ENCODE data around the gene ATOSB.

ATOSB gene

DNA sequence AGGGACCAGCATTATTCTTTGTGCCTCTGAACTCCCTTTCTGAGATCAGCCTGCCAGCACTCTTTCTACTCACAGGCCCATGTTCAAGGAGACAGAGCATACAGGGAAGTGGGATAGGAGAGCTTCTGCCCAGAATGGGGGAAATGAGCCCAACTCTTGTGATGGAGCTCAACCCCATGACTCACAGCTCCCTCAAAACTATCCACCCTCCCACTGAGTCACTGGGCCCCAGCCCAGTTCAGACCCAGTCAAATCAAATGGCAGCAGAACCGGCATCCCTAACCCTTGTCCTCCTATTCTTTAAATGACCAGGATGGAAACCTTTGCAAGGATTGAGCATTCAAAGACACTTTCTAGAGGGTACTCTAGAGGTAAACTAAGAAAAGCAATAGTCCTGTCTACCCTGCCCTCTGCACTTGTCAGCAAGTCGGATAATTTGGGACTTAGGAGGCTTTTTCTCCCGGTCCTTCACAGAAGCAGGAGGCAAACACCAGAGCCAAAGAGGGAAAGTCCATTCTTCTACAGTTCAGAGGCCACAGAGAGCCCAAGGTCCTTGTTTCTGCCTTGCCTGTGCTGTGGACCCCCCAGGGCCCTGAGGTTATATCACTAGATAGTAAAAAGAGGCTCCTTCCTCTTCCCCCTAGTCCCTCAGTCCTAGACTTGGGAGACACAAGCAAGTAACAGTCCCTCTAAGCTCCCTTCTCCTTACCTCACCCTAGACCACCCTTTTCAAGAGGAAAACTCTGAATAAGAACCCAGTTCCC lies 3.2 kb downstream of the ATOSB start:
- peak; percentile 34 for DNase-seq
- no peak for ATAC-seq

DNA sequence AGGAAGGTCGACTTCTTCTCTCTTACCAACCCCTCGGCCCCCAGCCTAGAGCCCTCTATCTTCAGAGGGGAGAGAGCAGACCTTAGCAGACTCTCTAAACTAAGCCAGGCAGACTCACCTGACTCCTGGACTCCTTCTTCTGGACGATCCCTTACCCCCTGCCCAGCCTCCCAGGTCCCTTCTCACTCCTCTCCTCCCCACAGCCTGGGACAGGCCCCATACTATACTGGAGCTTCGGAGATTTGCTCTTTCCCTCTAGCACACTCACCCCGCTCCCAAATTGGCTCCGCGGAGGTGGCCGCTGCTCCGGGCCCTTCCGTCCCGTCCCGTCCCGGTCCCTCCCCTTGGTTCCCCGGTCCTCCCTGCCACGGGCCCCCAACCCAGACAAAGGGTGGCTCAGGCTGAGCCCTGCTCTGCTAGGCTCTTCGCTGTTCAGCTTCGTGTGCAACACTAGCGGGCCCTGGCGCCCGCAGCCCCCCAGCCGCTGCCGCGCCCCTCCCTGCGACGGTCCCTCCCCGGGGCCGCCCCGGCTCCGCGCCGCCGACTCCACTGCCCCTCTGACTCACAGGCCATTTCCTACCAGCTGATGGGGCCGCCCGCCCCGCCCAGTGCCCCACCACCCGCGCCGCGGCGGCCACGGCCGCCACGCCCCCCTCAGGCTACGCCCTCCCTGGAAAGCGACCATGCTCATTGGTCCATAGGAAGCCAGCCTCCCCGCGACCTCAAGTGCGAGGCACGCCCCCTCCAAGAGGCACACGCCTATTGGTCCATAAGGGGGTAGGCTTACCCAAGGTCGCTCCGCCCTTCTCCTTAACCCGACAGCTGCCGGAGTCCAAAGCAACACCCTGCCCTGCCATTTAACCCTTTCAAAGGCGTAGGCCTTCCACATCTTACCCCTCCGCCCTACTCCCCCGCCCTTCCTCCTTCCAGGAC lies 4.4 kb downstream of the ATOSB start:
- ATAC-seq (peak; percentile 83), DNase-seq (peak; percentile 96)

DNA sequence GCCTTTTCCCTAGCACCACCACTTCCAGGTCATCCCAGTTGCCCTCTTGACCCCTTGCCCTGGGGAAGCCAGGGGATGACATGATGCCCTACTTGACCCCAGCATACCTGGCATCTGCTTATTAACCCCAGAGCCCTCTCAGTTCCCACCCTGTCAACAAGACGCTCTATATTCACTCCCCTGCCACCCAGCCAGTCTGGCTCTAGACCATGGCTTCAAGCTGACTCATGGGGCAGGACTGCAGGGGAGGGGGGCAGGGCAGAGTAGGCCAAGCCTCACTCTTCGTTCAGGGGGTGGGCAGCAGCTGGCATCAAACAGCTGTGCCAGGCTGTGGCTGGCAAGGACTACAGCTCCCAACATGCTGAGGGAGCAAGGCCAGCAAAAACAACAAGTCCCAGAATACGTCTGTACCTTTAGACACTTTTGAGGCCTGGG lies 5.3 kb downstream of the ATOSB start:
- ATAC-seq (no peak), DNase-seq (no peak)

DNA sequence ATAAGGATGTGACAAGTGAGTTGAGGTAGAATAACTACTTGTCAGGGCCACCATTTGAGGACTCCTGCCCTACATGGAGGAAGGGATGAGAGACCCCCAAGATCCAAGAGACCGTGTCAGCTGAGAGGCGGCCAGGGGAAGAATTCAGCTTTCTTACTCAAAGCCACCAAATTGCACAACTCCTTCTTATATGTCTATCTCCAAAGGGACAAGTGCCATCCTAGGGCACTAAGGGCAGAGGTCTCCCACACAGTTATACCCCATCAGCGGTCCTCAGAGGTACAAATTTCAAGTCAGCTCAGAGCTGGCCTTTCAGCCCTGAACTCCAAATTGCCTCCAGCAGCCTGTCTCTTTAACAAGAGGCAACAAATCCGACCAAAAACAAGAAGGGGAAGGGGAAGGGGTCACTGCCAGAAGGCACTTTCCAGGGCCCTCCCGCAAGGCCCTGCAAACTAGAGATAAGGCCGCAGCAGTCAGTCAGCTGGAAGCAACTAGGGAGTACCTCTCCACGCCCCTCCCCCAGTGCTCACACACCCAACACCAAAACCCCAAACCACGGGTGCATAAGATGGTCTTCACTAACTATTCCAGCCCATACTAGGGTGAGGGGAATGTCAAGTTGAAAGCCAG lies 6.6 kb downstream of the ATOSB start:
- DNase-seq: no peak

DNA sequence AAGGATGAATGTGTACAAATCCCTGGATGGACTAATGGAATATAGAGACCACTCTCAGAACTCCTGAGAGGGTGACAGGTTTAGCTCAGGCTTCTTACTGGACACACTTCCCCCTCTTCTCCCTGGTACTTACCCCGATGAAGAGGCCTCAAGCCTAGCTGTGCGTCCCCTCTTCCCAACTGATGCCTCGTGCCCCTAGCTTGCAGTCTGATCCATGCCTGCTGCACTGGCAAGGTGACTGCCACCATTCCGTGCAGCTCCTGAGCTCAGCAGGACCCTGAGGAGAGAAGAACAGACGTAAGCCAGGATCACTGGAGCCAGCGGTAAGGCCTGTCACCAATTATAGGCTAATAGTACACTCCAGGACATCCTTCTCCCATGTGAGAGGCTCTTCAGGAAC lies 7.2 kb downstream of the ATOSB start:
- DNase-seq (no peak), ATAC-seq (no peak)

More for the DNA sequence above, 6.6 kb downstream of the ATOSB start:
- no peak for ATAC-seq

DNA sequence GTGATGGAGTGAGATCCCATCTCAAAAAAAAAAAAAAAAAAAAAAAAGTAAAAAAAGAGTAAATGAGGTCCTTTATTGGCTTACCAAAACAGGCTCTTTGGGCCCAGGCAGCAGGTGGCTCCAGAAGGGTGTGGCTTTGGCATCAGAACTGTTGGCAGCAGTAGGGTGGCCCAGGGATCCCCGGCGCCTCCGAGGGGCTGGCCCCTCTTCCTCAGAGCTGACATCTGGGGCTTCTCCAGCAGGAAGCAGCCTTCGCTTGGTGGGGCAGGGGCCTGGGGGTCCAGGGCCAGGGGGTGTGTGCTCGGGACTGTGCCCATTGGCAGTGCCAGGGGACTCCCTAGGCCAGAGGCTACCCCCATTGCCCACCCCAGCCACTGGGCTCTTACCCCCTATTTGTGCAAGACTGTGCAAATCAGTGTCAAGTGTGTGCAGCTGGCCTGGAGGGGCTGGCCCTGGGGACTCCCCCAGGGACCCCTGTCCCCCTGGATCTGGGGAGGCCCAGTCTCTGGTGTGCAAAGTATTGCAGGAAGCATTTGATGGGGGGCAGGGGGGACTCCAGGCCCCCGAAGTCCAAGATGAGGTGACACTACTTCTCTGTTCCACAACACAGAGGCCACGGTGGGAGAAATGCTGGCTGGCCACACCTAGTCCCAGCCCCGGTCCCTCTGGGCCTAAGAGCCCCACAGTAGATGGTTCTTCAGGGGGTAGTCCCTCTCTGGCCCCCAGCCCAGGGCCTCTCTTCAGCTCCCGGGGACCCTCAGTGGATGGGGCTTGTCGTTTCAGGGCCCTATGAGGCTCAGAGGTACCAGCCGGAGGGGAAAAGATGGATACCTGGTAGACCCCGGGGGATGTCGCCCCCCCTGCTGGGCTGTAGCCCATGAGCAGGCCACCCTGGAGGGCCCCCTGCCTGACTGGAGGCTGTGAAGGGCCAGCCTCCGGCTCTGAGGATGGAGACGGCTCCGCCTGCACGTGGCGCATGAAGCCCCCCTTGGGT lies 8.1 kb downstream of the ATOSB start:
- DNase-seq (no peak), ATAC-seq (no peak)

DNA sequence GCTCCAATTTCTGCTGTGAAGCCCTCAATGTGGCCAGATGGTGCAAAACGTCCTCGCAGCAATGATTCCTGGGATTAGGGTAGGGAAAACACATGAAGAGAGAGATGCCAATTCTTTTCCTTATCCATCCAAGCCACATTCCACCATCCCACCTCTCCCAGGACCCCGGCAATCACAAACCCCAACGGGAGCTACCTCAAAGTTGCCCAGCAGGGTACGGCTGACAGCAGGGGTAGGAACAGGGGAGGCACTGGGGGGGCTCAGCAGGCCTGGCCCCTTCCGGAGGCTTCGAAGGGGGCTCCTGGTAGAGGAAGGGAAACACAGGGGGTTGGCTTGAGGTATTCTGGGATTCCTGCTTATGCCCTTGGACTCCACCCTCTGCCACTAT lies 9.3 kb downstream of the ATOSB start:
- no peak for ATAC-seq
- no peak for DNase-seq

DNA sequence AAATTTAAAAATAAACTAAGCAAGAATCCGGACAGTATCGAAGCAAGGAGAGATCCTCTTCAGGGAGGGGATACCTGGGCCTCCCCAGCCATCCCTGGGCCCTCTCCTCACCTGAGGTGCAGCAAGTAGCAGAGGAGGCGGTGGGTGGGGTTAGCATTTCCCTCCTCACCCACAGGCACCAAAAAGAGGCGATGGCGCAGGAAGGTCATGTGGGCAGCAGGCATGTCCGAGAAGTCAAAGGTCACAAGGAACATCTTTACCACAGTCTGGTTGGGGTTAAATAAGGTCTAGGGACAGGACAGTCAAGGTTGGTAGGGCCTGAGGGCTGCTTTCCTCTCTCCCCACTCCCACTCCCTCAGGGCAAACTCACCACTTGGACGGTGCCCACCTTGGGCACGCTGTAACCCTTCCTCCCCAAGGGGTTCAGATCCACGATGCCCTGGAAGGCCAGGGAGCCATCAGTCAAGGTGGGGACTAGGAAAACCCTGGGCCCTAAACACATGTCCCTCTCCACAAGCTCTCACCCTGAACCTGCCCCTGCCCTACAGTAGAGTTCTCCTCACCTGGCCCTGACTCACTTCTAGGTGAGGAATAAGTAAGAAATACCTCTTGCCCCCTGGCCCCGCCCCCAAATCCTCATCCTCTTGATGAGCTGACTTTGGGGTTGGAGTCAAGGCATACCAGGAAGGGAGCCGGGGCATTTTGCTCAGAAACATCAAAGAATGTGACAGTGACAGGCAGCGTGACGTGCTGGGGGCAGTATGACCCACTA lies 9.9 kb downstream of the ATOSB start:
- no peak for DNase-seq

DNA sequence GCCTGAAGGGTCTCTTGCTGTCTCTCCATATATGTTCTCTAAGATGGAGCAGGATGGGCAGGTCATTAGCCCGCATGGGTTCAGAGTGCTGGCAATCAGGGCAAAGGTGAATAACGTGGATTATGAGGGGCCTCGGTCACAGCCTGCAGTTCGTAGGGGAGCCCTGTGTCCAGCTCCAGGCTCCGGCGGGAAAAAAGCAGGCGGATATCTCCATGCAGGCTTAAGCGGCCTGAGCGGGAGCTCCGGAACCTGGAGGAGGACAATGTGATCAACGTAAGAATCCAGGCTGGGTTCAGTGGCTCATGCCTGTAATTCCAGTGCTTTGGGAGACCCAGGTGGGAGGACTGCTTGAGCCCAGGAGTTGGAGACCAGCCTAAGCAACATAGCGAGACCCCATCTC lies 10.5 kb downstream of the ATOSB start:
- DNase-seq: no peak
- no peak for ATAC-seq

More for the DNA sequence above, 9.9 kb downstream of the ATOSB start:
- no peak for ATAC-seq

DNA sequence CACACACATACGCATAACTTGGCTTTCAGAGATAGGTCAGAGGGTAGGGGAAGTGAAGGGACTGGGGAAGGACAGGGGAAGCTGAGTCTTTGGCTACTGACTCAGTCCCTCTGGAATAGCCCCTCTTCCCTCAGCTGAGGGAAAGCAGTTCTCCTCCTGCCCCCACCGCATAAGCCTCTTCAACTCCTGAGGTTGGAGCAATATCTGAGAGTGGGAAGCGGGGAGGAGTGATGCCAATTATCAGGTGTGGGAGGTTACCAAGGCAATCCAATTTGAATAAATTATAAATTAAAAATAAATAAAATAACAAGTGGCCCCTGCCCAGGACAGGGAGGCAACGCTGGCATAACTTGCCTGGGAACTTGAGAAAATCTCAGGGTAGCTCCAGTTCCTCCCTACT lies 11.1 kb downstream of the ATOSB start:
- ATAC-seq: no peak
- DNase-seq: no peak

DNA sequence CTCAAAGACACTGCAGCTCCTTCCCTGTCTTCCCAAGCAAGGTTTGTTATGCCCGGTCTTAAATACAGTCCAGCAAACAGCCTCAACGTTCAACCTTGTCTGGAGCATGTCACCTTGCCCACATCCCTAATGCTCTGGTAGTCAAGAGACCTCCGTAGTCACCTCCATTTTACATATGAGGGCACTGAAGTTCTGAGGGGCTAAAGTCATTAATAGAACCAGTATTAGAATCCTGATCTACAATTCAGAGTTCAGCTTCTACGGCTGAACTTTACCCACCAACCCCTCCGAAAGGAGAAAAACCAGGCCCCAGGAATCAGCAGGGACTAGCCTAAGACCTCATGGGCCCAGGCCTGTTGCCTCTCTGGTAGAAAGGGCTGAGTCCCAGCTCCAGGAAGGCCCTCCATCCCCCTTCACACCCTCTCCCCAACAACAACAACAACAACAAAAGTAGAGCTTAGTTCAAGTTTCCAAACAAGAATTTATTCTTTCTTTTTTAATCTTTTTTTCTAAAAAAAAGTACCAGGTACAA lies 11.9 kb downstream of the ATOSB start:
- ATAC-seq: no peak
- no peak for DNase-seq

DNA sequence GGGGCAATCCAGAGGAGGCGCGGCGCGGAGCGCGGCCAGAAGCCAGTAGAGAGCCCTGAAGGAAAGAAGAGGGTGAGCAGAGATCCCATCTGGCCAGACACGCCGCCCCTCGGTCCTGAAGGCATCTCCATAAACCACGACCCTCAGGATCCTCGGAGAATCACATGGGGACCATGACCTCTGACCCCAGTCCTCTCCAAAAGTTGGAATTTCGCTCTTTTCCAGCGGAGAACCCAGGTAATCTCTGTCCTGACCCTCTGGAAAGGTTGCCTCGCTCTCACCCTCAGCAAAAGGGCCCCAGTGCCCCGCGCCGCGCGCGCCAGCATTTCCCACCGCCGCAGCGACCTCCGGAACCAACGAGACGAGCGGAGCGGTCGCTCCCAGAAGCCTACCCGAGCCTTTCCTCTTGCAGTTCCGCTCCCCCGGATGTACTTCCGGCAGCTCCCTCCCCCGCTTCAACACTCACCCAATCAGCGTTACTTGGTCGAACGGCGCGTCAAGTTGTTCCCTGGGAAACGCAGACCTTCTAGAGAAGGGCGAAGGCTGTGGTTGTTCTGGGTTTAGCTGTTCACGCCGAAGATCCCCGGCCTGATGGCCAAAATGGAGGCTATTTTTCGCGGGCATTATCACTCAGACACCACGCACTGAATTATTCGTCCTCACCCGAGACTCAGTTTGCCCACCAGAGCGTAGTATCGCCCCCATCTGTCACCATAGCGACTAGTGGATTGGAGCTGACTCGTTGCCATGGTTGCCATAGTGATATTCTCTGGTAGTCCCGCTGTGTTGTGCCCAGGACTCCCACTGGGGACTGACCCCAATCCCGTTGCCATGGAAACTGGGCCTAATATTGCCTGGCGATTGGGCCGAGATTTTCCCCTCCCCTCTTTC lies 12.6 kb downstream of the ATOSB start, which contains the start of gene STOML2:
Gene STOML2 (minus strand): TSS at position 363 of the 891 bp plus-strand sequence. CDS start 37 bp downstream, at position 326.
- DNase-seq (peak; percentile 89), ATAC-seq (peak; percentile 96)

DNA sequence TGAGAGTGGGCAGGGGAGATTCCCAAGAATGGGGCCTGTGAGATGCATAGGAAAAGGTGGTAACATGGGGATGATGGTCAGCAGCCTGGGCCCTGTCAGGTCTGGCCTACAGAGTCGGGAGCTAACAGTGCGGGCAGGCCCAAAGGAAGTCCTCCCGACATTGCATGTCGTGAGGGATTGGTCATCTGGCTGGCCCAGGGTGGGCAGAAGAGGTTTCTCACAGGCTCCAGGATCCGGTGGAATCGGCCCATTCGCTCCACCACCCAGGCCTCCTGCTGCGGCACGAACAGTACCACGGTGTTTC lies 13.2 kb downstream of the ATOSB start:
- DNase-seq: no peak
- ATAC-seq: peak; percentile 15

DNA sequence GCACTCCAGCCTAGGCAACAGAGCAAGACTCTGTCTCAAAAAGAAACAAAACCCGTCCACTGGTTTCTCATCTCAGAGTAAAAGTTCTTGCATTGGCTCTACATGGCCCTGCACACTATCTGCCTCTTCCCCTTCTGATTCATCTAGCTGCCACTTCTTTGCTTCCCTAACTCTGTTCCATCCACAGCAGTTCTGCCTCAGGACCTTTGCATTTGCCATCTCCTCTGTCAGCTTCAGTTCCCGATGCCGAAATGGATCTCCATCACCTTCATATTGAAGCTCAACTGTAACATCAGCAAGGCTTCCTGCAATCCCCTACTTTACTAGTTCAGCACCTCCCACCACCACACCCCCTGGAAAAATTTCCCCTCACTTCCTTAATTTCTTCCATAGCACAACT lies 18.1 kb downstream of the ATOSB start:
- no peak for DNase-seq
- ATAC-seq: no peak

DNA sequence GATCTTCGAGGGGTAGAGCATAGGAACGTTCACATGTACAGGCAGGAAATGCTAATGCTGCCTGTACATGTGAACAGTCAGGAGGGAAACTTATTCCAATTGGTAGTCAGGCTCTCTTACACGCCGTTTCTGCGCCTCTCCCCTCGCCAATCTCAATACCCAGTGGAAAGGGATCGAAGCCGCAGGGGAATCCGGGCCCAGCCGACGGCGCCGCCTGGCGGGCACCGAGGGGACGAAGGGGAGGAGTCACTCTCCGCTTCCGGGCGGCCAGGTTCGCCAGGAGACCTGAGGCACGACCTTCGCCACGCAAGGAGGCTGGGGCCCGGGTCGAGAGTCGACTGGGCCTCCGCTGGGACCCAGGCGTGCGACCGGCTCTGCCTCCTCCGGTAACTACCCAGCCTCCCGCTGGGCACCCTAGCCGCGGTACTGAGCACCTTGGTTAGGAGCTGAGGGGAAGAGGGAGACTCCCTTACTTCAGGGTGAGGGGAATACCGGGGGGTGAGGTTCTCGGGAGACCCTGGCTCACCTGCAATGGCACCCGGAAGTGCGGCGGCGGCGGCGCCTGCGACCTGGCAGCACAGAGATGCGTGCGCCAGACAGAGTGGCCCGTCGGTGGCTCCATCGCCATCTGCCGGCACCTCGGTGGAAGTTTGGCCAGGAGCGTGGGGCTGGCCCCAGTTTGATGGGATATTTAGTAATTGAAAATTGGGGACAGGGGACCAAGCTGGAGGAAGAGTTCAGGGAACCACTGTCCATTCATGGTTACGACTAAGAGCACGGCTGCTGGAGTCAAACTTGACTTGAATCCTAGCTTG lies 19.4 kb downstream of the ATOSB start, which contains the start of gene PIGO:
Gene PIGO (minus strand): TSS at position 557 of the 815 bp plus-strand sequence. CDS start 1,026 bp downstream, outside the sequence.
- peak; percentile 92 for DNase-seq
- ATAC-seq: peak; percentile 91

DNA sequence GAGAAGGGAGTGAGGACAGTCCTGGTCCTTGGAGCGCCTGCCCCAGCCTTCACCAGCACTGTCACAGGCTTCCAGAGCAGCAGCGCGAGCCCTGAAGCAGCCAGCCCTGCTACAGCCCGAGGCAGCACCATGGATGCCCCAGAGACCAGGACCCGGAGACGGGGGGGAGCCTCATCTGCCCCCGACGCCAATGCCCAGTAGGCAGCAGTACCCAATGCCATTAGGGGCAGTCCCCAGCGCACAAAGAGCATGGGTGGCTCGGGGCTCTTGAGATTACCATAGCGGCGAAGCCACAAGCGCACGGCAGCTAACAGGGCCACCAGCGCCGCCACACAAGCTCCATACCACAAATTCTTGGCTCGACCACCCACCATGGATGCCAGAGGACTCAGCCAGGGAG lies 24.1 kb downstream of the ATOSB start:
- ATAC-seq: no peak
- DNase-seq: no peak

DNA sequence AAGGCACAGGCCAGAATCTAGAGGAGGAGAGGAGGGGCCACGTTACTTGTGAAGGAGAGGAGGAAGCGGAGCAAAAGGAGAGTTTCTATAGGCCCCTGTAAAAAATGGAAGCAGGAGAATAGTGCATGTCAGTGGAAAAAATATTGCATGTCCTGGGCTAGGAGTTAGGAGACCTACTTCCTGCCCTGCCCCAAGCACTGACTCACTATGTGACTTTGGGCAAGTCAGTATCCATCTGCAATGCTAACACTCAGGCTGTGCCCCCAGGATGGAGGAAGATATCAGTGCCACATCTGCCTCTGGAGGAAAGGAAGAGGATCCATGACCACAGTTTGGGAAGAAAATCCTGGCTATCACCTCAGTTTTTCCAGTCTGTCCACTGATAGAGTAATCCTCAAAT lies 26.2 kb downstream of the ATOSB start:
- ATAC-seq: no peak

DNA sequence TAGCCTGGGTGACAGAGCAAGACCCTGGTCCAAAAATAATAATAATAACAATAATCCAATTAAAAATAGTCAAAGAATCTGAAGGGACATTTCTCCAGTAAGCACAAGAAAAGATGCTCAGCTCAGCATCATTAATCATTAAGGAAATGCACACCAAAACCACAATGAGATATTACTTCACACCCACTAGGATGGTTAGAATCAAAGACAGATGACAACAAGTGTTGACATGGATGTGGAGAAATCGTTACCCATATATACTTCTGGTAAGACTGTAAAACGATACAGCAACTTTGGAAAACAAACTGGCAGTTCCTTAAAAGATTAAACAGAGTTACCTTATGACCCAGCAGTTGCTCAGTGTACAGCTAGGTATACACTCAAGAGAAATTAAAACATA lies 30.6 kb downstream of the ATOSB start:
- no peak for ATAC-seq
- DNase-seq: no peak

More for the DNA sequence above, 26.2 kb downstream of the ATOSB start:
- no peak for DNase-seq

Measured in stimulated activated naive CD8-positive, alpha-beta T cell treated with anti-CD3 and anti-CD28 coated beads, Interleukin-15, Interleukin-2, amounts not matched to agents 100 U/mL and 50 U/mL, for 24 hours (primary cell).